Endothelial cell of umbilical vein (primary cell): Measurements from ENCODE around the gene TTC39A. TPM values are rescaled to one million over a fixed set of nuclear protein-coding genes. Genes with fewer than 3 reads are reported as not detected.

Experiments used
- BruUV-seq: library from RNA; stranded (reverse); fragments of 400-500 nt; replicated peaks from 2 replicates; lab custom pipeline; 2021; lab: Mats Ljungman, UMichigan
- CTCF ChIA-PET: fragments of 300-600, 350-600 bp; sonication (Branson Sonifier 250); formaldehyde crosslinking; loops from one replicate; lab custom pipeline; 2021; ENCODE audit warnings: antibody characterized with exemption, inconsistent platforms; lab: Charles Lee
- POLR2A ChIA-PET: fragments of 300-600, 350-600 bp; sonication (Branson Sonifier 250); formaldehyde crosslinking; loops from one replicate; lab custom pipeline; 2021; ENCODE audit warnings: antibody characterized with exemption, inconsistent platforms; lab: Charles Lee
- DNase-seq: peaks from one replicate; pipeline ENCODE4 v3.0.0-alpha.2; 2011; ENCODE audit warnings: low read depth, low spot score
- FAIRE-seq: peaks from 2 replicates; lab custom pipeline; 2011; peaks lifted over from hg19 to GRCh38; lab: Jason Lieb, UNC
- H2AFZ ChIP-seq: 2 replicates; pipeline ENCODE4 v1.6.0; 2012; ENCODE audit warnings: low read depth, low read length, control low read depth, inconsistent platforms
- H3K27ac ChIP-seq: 2 replicates; pipeline ENCODE4 v1.5.1; 2011; ENCODE audit warnings: low read depth, mild to moderate bottlenecking, control low read depth, low read length, moderate library complexity; ENCODE audit not compliant: insufficient read depth
- H3K27me3 ChIP-seq, 2 experiments: 2 replicates each; pipeline versions ENCODE4 v1.6.0 to v1.6.1; 2011; ENCODE audit warnings: low read length in 2 of 2, mixed read lengths in 1 of 2; ENCODE audit not compliant: control insufficient read depth in 2 of 2, insufficient read depth in 2 of 2
- H3K36me3 ChIP-seq, 2 experiments: 2 replicates in 1 of 2; 3 replicates in 1 of 2; pipeline ENCODE4 v1.5.1; 2011; ENCODE audit warnings: low read length in 2 of 2, mild to moderate bottlenecking in 1 of 2, moderate library complexity in 1 of 2; ENCODE audit not compliant: control insufficient read depth in 2 of 2, insufficient read depth in 2 of 2; ENCODE audit errors: extremely low read depth in 1 of 2
- H3K4me1 ChIP-seq: 3 replicates; pipeline ENCODE4 v1.5.1; 2011; ENCODE audit warnings: mild to moderate bottlenecking, low read length; ENCODE audit not compliant: control insufficient read depth, insufficient read depth; ENCODE audit errors: extremely low read depth
- H3K4me2 ChIP-seq: 2 replicates; pipeline ENCODE4 v1.6.1; 2011; ENCODE audit warnings: low read length, control low read depth, mixed read lengths; ENCODE audit not compliant: insufficient read depth
- H3K4me3 ChIP-seq, 3 experiments: fragments of 200-600 bp in 1 of 3; sonication (generic), shearing (Covaris generic) in 1 of 3; replicated peaks in 1 of 3; 2 replicates each; pipeline ENCODE4 v1.5.1; 2011 to 2016; ENCODE audit warnings: control low read depth in 3 of 3, low read length in 3 of 3, mild to moderate bottlenecking in 2 of 3, inconsistent platforms in 1 of 3, low read depth in 1 of 3, moderate library complexity in 1 of 3; ENCODE audit not compliant: insufficient read depth in 1 of 3
- H3K79me2 ChIP-seq: 2 replicates; pipeline ENCODE4 v1.6.0; 2012; ENCODE audit warnings: low read length, inconsistent platforms; ENCODE audit not compliant: control insufficient read depth, insufficient read depth
- H3K9ac ChIP-seq: replicated peaks from 2 replicates; pipeline ENCODE3; 2011; ENCODE audit warnings: low read length, control low read depth; ENCODE audit not compliant: insufficient read depth; ENCODE audit errors: extremely low read depth
- H3K9me1 ChIP-seq: replicated peaks from 3 replicates; pipeline ENCODE4 v1.6.0; 2011; ENCODE audit warnings: mild to moderate bottlenecking, low read length; ENCODE audit not compliant: control insufficient read depth, insufficient read depth; ENCODE audit errors: extremely low read depth
- H3K9me3 ChIP-seq: replicated peaks from 2 replicates; pipeline ENCODE4 v1.5.1; 2012; ENCODE audit warnings: low read length, inconsistent platforms; ENCODE audit not compliant: control insufficient read depth, insufficient read depth
- H4K20me1 ChIP-seq: replicated peaks from 2 replicates; pipeline ENCODE3; 2011; ENCODE audit warnings: mild to moderate bottlenecking, low read length; ENCODE audit not compliant: control insufficient read depth, insufficient read depth; ENCODE audit errors: extremely low read depth
- CTCF ChIP-seq, 2 donors: IDR thresholded peaks; 1 replicate in 1 of 2; 2 replicates in 1 of 2; pipeline ENCODE4 v1.5.1; 2011; ENCODE audit warnings: low read length in 2 of 2, mild to moderate bottlenecking in 2 of 2, moderate library complexity in 2 of 2, control low read depth in 1 of 2, inconsistent platforms in 1 of 2, low read depth in 1 of 2; ENCODE audit not compliant: insufficient read depth in 1 of 2; ENCODE audit errors: extremely low read depth in 1 of 2
- EZH2 ChIP-seq: IDR thresholded peaks from 2 replicates; pipeline ENCODE4 v1.6.1; 2012; ENCODE audit warnings: borderline replicate concordance, low read depth, mild to moderate bottlenecking, moderate library complexity, low read length, inconsistent platforms; ENCODE audit not compliant: severe bottlenecking
- GATA2 ChIP-seq: IDR thresholded peaks from 2 replicates; pipeline ENCODE4 v1.7.0; 2011; ENCODE audit warnings: low read depth, mild to moderate bottlenecking, moderate library complexity, mixed read lengths, low read length; ENCODE audit not compliant: insufficient read length, insufficient read depth
- JUN ChIP-seq: IDR thresholded peaks from 2 replicates; pipeline ENCODE4 v1.6.1; 2011; ENCODE audit warnings: borderline replicate concordance, low read depth; ENCODE audit not compliant: insufficient read length, insufficient read depth
- MYC ChIP-seq: IDR thresholded peaks from one replicate; pipeline ENCODE4 v1.6.1; 2011; ENCODE audit warnings: mild to moderate bottlenecking, low read depth, low read length
- POLR2AphosphoS5 ChIP-seq: IDR thresholded peaks from 2 replicates; pipeline ENCODE4 v1.6.1; 2012; ENCODE audit warnings: low read depth, mild to moderate bottlenecking, control low read depth, low read length, moderate library complexity; ENCODE audit not compliant: insufficient read depth
- dilution Hi-C: fragments of 300-500 bp; cut with MboI; formaldehyde crosslinking; loops from one replicate; pipeline ENCODE4 v1.15.0; 2019; ENCODE audit warnings: low sequenced_read_pairs; ENCODE audit not compliant: extremely low pct_ligation_motif_present
- intact Hi-C: fragments of 100-400 bp; cut with micrococcal nuclease; formaldehyde crosslinking; loops from one replicate; pipeline ENCODE4 v1.10.0; 2022
- polyA plus RNA-seq, 4 experiments: library from polyadenylated mRNA; depleted of rRNA in 3 of 4; stranded (reverse) in 3 of 4; unstranded in 1 of 4; fragments of >200 nt; gene quantifications; 2 replicates each; pipeline versions ENCODE4 v1.2.1 to v1.2.3, GENCODE V29; 2011 to 2012; ENCODE audit warnings: missing spikeins in 1 of 4
- total RNA-seq: library from RNA; stranded (reverse); gene quantifications from 2 replicates; pipeline ENCODE4 v1.2.3, GENCODE V29; 2021

Gene TTC39A
- total and polyA plus RNA-seq, 2 donors (not counting 3 experiments of a cell fraction or from before 2014, with no cell fraction given), result 1.1 to 1.7 TPM

- no peaks in the 10 kb centered on the region for H3K9me3 ChIP-seq
- H2AFZ ChIP-seq, result no peak overlapping the region
- TF ChIP-seq JUN (no peak), EZH2 (no peak), CTCF (IDR thresholded peaks at IDR 0.05; ENCODE audit: extremely low read depth in 1 of 2, insufficient read depth in 1 of 2, low read depth in 1 of 2, low read length in 2 of 2) (no peak), POLR2AphosphoS5 (no peak), MYC (no peak), GATA2 (no peak)
- dilution Hi-C loops (no loop called here), intact Hi-C loops (no loop called here)
- H3K4me3 ChIP-seq, result no peak overlapping the region
- no peaks in the 10 kb centered on the region for H3K36me3 ChIP-seq
- no peaks in the 10 kb centered on the region for H3K79me2 ChIP-seq
- no peaks in the 10 kb centered on the region for H4K20me1 ChIP-seq
- no peaks in the 10 kb centered on the region for H3K27me3 ChIP-seq
- no peak overlapping the region for H3K27ac ChIP-seq
- DNase-seq (no peak), FAIRE-seq (no peak)
- ChIA-PET POLR2A (no interaction called here), CTCF (no interaction called here)
- BruUV-seq, result no TSS peak
- no peaks in the 10 kb centered on the region for H3K9me1 ChIP-seq
- peaks cover 8% of the 10 kb centered on the region for H3K4me1 ChIP-seq
- H3K9ac ChIP-seq, result no peak overlapping the region
- H3K4me2 ChIP-seq, result no peak overlapping the region
Measured at GRCh38 chr1:51322417-51323101, 7.8 kb downstream of the TTC39A start.
